IMR-90 (cell line): ENCODE data around the gene DYRK1B. TPM values are rescaled to one million over a fixed set of nuclear protein-coding genes. Genes with fewer than 3 reads are reported as not detected.

Experiments
- ATAC-seq: fragments of 200-7000 bp; cut with Tn5 transposase; 2 replicates; pipeline ENCODE4 v1.9.1; 2020; ENCODE audit warnings: low read depth, mild to moderate bottlenecking, moderate library complexity
- BruUV-seq: library from RNA; stranded (reverse); fragments of 400-500 nt; replicated peaks from 2 replicates; lab custom pipeline; 2021; lab: Mats Ljungman, UMichigan
- CTCF ChIA-PET: fragments of 300-600 bp; formaldehyde crosslinking; extraction: SDS; loops from one replicate; lab custom pipeline; 2021; ENCODE audit warnings: antibody characterized with exemption; lab: Yijun Ruan, JAX
- POLR2A ChIA-PET: fragments of 300-600 bp; sonication (Branson Sonifier 250); formaldehyde crosslinking; loops from one replicate; lab custom pipeline; 2022; ENCODE audit warnings: antibody characterized with exemption; ENCODE audit not compliant: unreplicated experiment; lab: Charles Lee
- DNase-seq: peaks from one replicate; pipeline ENCODE4 v3.0.0; 2013
- H2AFZ ChIP-seq: replicated peaks from 2 replicates; pipeline ENCODE3; 2013; ENCODE audit warnings: low read length, mild to moderate bottlenecking; ENCODE audit not compliant: poor library complexity
- H2AK5ac ChIP-seq: 2 replicates; pipeline ENCODE4 v1.6.1; 2013; ENCODE audit warnings: low read depth, low read length, inconsistent platforms
- H2AK9ac ChIP-seq: replicated peaks from 2 replicates; pipeline ENCODE3; 2013; ENCODE audit warnings: mild to moderate bottlenecking, low read depth, low read length, moderate library complexity; ENCODE audit not compliant: poor library complexity
- H2BK120ac ChIP-seq: 2 replicates; pipeline ENCODE4 v1.6.1; 2013; ENCODE audit warnings: low read depth, low read length, inconsistent platforms
- H2BK15ac ChIP-seq: 3 replicates; pipeline ENCODE4 v1.6.1; 2013; ENCODE audit warnings: low read depth, low read length, inconsistent platforms
- H2BK20ac ChIP-seq: 2 replicates; pipeline ENCODE4 v1.6.1; 2013; ENCODE audit warnings: low read depth, mild to moderate bottlenecking, inconsistent platforms, low read length, moderate library complexity
- H2BK5ac ChIP-seq: 2 replicates; pipeline ENCODE4 v1.6.1; 2013; ENCODE audit warnings: mild to moderate bottlenecking, low read depth, low read length, inconsistent platforms; ENCODE audit not compliant: poor library complexity, severe bottlenecking
- H3K14ac ChIP-seq: replicated peaks from 2 replicates; pipeline ENCODE4 v1.6.1; 2013; ENCODE audit warnings: low read depth, low read length, inconsistent platforms
- H3K18ac ChIP-seq: 2 replicates; pipeline ENCODE4 v1.6.1; 2013; ENCODE audit warnings: low read depth, low read length, control low read depth
- H3K23ac ChIP-seq: 2 replicates; pipeline ENCODE4 v1.6.1; 2013; ENCODE audit warnings: low read depth, low read length, inconsistent platforms
- H3K27ac ChIP-seq: 2 replicates; pipeline ENCODE4 v1.5.1; 2013; ENCODE audit warnings: mild to moderate bottlenecking, control low read depth, low read length; ENCODE audit not compliant: insufficient read depth
- H3K27me3 ChIP-seq: 2 replicates; pipeline ENCODE4 v1.6.1; 2013; ENCODE audit warnings: low read length; ENCODE audit not compliant: control insufficient read depth, insufficient read depth
- H3K36me3 ChIP-seq: 2 replicates; pipeline ENCODE4 v1.6.1; 2013; ENCODE audit warnings: low read length, mixed read lengths; ENCODE audit not compliant: control insufficient read depth, insufficient read depth
- H3K4ac ChIP-seq: 2 replicates; pipeline ENCODE4 v1.6.1; 2013; ENCODE audit warnings: low read depth, low read length, inconsistent platforms
- H3K4me1 ChIP-seq: 2 replicates; pipeline ENCODE4 v1.6.1; 2013; ENCODE audit warnings: low read length, mixed read lengths; ENCODE audit not compliant: control insufficient read depth, insufficient read depth
- H3K4me2 ChIP-seq: 2 replicates; pipeline ENCODE4 v1.6.1; 2013; ENCODE audit warnings: low read depth, mild to moderate bottlenecking, control low read depth, low read length, moderate library complexity
- H3K4me3 ChIP-seq: 2 replicates; pipeline ENCODE4 v1.5.1; 2013; ENCODE audit warnings: low read depth, mild to moderate bottlenecking, control low read depth, low read length, moderate library complexity; ENCODE audit not compliant: insufficient read depth
- H3K56ac ChIP-seq: 2 replicates; pipeline ENCODE4 v1.6.1; 2013; ENCODE audit warnings: low read length, inconsistent platforms; ENCODE audit not compliant: insufficient read depth; ENCODE audit errors: extremely low read depth
- H3K79me1 ChIP-seq, 2 experiments: 2 replicates each; pipeline ENCODE4 v1.6.1; 2013; ENCODE audit warnings: low read length in 2 of 2, inconsistent platforms in 1 of 2, low read depth in 1 of 2
- H3K9ac ChIP-seq: 2 replicates; pipeline ENCODE4 v1.6.1; 2013; ENCODE audit warnings: low read depth, low read length, control low read depth
- H3K9me1 ChIP-seq: 2 replicates; pipeline ENCODE4 v1.6.1; 2013; ENCODE audit warnings: low read length, inconsistent platforms; ENCODE audit not compliant: insufficient read depth
- H3K9me3 ChIP-seq: 2 replicates; pipeline ENCODE4 v1.6.1; 2013; ENCODE audit warnings: low read length; ENCODE audit not compliant: control insufficient read depth, insufficient read depth
- H4K20me1 ChIP-seq: 2 replicates; pipeline ENCODE4 v1.6.1; 2013; ENCODE audit warnings: low read length, inconsistent platforms; ENCODE audit not compliant: insufficient read depth
- H4K5ac ChIP-seq: 2 replicates; pipeline ENCODE4 v1.6.1; 2013; ENCODE audit warnings: mild to moderate bottlenecking, low read depth, low read length, control low read depth
- H4K8ac ChIP-seq, 2 experiments: 2 replicates each; pipeline ENCODE4 v1.6.1; 2013; ENCODE audit warnings: low read depth in 2 of 2, low read length in 2 of 2, control low read depth in 1 of 2, inconsistent platforms in 1 of 2
- H4K91ac ChIP-seq: 2 replicates; pipeline ENCODE4 v1.6.1; 2013; ENCODE audit warnings: low read depth, low read length, inconsistent platforms; ENCODE audit not compliant: insufficient read depth
- BHLHE40 ChIP-seq: fragments of 150-350 bp; IDR thresholded peaks from 2 replicates; pipeline ENCODE4 v1.6.1; 2016; ENCODE audit warnings: mild to moderate bottlenecking, low read depth, low read length
- CEBPB ChIP-seq: IDR thresholded peaks from 2 replicates; pipeline ENCODE4 v1.6.1; 2012; ENCODE audit warnings: low read depth, low read length, improper control_type of control experiment
- CHD1 ChIP-seq: IDR thresholded peaks from 2 replicates; pipeline ENCODE4 v1.6.1; 2012; ENCODE audit warnings: low read depth, low read length, improper control_type of control experiment
- CTCF ChIP-seq: conservative IDR thresholded peaks from 2 replicates; pipeline ENCODE4 v1.5.1; 2012; ENCODE audit warnings: mild to moderate bottlenecking, low read depth, low read length, improper control_type of control experiment
- ELK1 ChIP-seq: fragments of 150-350 bp; IDR thresholded peaks from 2 replicates; pipeline ENCODE4 v1.6.1; 2016; ENCODE audit warnings: low read depth, mild to moderate bottlenecking, low read length, moderate library complexity, borderline replicate concordance
- FOS ChIP-seq: fragments of 150-350 bp; IDR thresholded peaks from 2 replicates; pipeline ENCODE4 v1.6.1; 2016; ENCODE audit warnings: low read depth, low read length
- MAFK ChIP-seq: IDR thresholded peaks from 2 replicates; pipeline ENCODE4 v1.6.1; 2012; ENCODE audit warnings: low read depth, low read length, improper control_type of control experiment
- MAZ ChIP-seq: IDR thresholded peaks from 2 replicates; pipeline ENCODE4 v1.6.1; 2012; ENCODE audit warnings: low read depth, mild to moderate bottlenecking, low read length, improper control_type of control experiment, moderate library complexity, borderline replicate concordance
- MXI1 ChIP-seq: IDR thresholded peaks from 2 replicates; pipeline ENCODE4 v1.6.1; 2012; ENCODE audit warnings: low read depth, mild to moderate bottlenecking, low read length, moderate library complexity, borderline replicate concordance
- NFE2L2 ChIP-seq: fragments of 150-350 bp; IDR thresholded peaks from 2 replicates; pipeline ENCODE4 v1.6.1; 2016; ENCODE audit warnings: low read depth, mild to moderate bottlenecking, low read length
- POLR2A ChIP-seq: IDR thresholded peaks from 2 replicates; pipeline ENCODE4 v1.6.1; 2012; ENCODE audit warnings: mild to moderate bottlenecking, low read depth, low read length
- RCOR1 ChIP-seq: IDR thresholded peaks from 2 replicates; pipeline ENCODE4 v1.6.1; 2012; ENCODE audit warnings: mild to moderate bottlenecking, low read length, improper control_type of control experiment; ENCODE audit not compliant: insufficient replicate concordance
- RFX5 ChIP-seq: IDR thresholded peaks from 2 replicates; pipeline ENCODE4 v1.8.0; 2012; ENCODE audit warnings: low read depth, mild to moderate bottlenecking, low read length, moderate library complexity
- USF2 ChIP-seq: fragments of 150-350 bp; IDR thresholded peaks from 2 replicates; pipeline ENCODE4 v1.6.1; 2017; ENCODE audit warnings: mild to moderate bottlenecking, antibody characterized with exemption, low read length, low read depth
- WGBS, 2 experiments: methylation state at CpG; one replicate each; pipeline versions ENCODE4 v1.1.5 to v1.1.7; 2013; ENCODE audit warnings: missing lambda C conversion rate in 2 of 2; ENCODE audit not compliant: insufficient read length in 1 of 2; ENCODE audit errors: extremely low coverage in 2 of 2; 5-methylcytosine and 5-hydroxymethylcytosine counted together
- dilution Hi-C: fragments of 300-500 bp; cut with HindIII; formaldehyde crosslinking; loops from one replicate; pipeline ENCODE4 v1.14.3; 2018; ENCODE audit warnings: low sequenced_read_pairs; ENCODE audit not compliant: unreplicated experiment
- in situ Hi-C: fragments of 300-500 bp; cut with MboI; formaldehyde crosslinking; loops from 3 replicates; pipeline ENCODE4 v1.14.3; 2019; ENCODE audit warnings: low sequenced_read_pairs, inconsistent platforms, mixed read lengths
- intact Hi-C: fragments of 100-400 bp; cut with micrococcal nuclease; formaldehyde crosslinking; loops from 2 replicates; pipeline ENCODE4 v1.10.0; 2022
- polyA plus RNA-seq, 3 experiments: library from polyadenylated mRNA; depleted of rRNA; stranded (reverse); fragments of >200 nt; gene quantifications; 2 replicates each; pipeline ENCODE4 v1.2.3, GENCODE V29; 2012; ENCODE audit warnings: low replicate concordance in 1 of 3
- total RNA-seq: library from RNA; depleted of rRNA; stranded (reverse); fragments of >200 nt; gene quantifications from 2 replicates; pipeline ENCODE4 v1.2.3, GENCODE V29; 2012

Gene DYRK1B
- total and polyA plus RNA-seq, 2 of the 4 experiments (the other 2 are of a cell fraction) = 2.7 to 11.4 TPM

GRCh38 chr19:39871886-39872866 is 38.2 kb upstream of the DYRK1B start:
- WGBS, 2 experiments = 76% methylated on average over 24 of the region's 47 CpGs; no CpG with 5 or more reads in 1 of the 2 experiments
- Histone ChIP-seq H3K4ac (no peak overlapping the region), H2AFZ (no peak overlapping the region), H3K79me1 (no peaks in the 10 kb centered on the region), H4K91ac (no peak overlapping the region), H3K9ac (no peak overlapping the region), H3K4me2 (no peak overlapping the region), H3K4me3 (no peak overlapping the region), H3K9me3 (no peaks in the 10 kb centered on the region), H2AK5ac (no peak overlapping the region), H2BK15ac (no peak overlapping the region), H3K18ac (no peak overlapping the region), H3K23ac (no peak overlapping the region), H2BK120ac (no peak overlapping the region), H3K36me3 (no peaks in the 10 kb centered on the region), H3K27me3 (no peaks in the 10 kb centered on the region), H4K20me1 (no peaks in the 10 kb centered on the region), H3K14ac (no peak overlapping the region), H3K4me1 (no peaks in the 10 kb centered on the region), H2AK9ac (no peak overlapping the region), H4K5ac (no peak overlapping the region), H3K9me1 (no peaks in the 10 kb centered on the region), H2BK20ac (no peak overlapping the region), H3K27ac (no peak overlapping the region), H3K56ac (no peak overlapping the region), H4K8ac (no peak overlapping the region), H2BK5ac (no peak overlapping the region)
- DNase-seq = no peak
- no TSS peak for BruUV-seq
- POLR2A ChIA-PET = interaction anchor here (0.6 kb wide), 1 partner anchor 456 kb away, joined by 4 read pairs; no protein-coding TSS in a partner anchor
- in situ Hi-C loops (no loop called here), dilution Hi-C loops (no loop called here), intact Hi-C loops (no loop called here)
- CTCF ChIA-PET = no interaction called here
- ATAC-seq = no peak
- no peak for TF ChIP-seq POLR2A
- TF ChIP-seq CHD1 = no peak
- no peak for TF ChIP-seq BHLHE40
- TF ChIP-seq CTCF = no peak
- no peak for TF ChIP-seq ELK1
- TF ChIP-seq MAZ = no peak
- TF ChIP-seq CEBPB = no peak
- TF ChIP-seq RCOR1 = no peak
- TF ChIP-seq NFE2L2 = no peak
- no peak for TF ChIP-seq USF2
- TF ChIP-seq RFX5 = no peak
- TF ChIP-seq FOS = no peak
- no peak for TF ChIP-seq MAFK
- TF ChIP-seq MXI1 = no peak
